ENCODE measurements around the gene LCE3D.
"Not testable (repeated sequence)": the region's sequence is repeated elsewhere in the genome, so short reads cannot be mapped to it uniquely, and the experiment has no call there.

The LCE3D gene

DNA sequence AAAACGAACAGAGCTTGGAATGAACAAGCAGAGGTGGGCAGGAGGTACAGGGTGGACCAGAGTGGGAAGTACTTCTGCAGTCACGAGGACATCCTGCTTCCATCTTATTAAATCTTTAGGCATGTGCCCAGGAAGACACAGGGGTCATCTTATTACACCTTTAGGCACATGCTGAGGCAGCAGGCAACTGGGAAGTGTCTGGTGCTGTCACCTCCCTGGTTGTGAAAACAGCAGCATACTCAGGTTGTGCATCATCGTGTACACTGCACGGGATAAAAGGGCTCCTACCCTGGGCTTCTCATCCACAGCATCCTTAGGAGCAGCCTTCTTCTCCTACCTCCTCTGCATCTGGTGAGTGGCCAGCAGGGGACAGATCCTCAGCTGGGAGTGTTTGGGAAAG is 19.6 kb upstream of the LCE3D start, which contains the start of gene LCE3C:
Gene LCE3C, plus strand, starts transcription at position 301 of the 400 bp plus-strand sequence. CDS start 498 bp downstream, outside the sequence.
- no peak for DNase-seq
- no peaks in the 10 kb centered on the region for H3K9me3 ChIP-seq (ENCODE audit: severe bottlenecking)

DNA sequence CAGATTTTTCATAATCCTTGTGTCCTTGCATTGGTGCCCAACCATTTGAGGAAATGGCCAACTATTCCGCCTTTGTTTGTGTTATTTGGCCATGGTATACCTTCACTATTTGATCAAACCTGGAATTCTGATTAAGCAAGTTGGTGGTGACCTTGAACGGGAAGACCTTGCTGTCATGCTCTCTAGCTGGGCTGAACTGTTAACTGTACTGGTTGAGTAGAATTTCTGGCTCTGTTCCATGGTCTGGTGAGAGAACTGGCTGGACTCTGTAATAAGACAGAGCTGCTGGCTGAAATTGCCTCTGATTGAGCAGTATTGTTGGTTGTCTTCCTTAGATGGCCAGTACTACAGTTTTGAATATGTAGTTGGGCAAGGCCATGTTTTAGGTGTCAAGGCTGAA is 16.7 kb upstream of the LCE3D start:
- Histone ChIP-seq H3K9me3 (ENCODE audit: severe bottlenecking) (no peaks in the 10 kb centered on the region), H3K27ac (no peak overlapping the region), H3K4me3 (ENCODE audit: low read depth, low read length) (no peak overlapping the region), H3K27me3 (ENCODE audit: insufficient read depth, low read depth, severe bottlenecking) (no peaks in the 10 kb centered on the region), H3K36me3 (no peaks in the 10 kb centered on the region)
- TF ChIP-seq, protein P1, sequence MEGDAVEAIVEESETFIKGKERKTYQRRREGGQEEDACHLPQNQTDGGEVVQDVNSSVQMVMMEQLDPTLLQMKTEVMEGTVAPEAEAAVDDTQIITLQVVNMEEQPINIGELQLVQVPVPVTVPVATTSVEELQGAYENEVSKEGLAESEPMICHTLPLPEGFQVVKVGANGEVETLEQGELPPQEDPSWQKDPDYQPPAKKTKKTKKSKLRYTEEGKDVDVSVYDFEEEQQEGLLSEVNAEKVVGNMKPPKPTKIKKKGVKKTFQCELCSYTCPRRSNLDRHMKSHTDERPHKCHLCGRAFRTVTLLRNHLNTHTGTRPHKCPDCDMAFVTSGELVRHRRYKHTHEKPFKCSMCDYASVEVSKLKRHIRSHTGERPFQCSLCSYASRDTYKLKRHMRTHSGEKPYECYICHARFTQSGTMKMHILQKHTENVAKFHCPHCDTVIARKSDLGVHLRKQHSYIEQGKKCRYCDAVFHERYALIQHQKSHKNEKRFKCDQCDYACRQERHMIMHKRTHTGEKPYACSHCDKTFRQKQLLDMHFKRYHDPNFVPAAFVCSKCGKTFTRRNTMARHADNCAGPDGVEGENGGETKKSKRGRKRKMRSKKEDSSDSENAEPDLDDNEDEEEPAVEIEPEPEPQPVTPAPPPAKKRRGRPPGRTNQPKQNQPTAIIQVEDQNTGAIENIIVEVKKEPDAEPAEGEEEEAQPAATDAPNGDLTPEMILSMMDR (IDR thresholded peaks at IDR 0.05; ENCODE audit: low read depth, low read length), result no peak
- no peak for DNase-seq

More for the DNA sequence above, 19.6 kb upstream of the LCE3D start, which contains the start of gene LCE3C:
- no peaks in the 10 kb centered on the region for H3K27me3 ChIP-seq (ENCODE audit: insufficient read depth, low read depth, severe bottlenecking)
- no peak within 1 kb of the TSS for H3K27ac ChIP-seq
- no peaks in the 10 kb centered on the region for H3K36me3 ChIP-seq
- no peak within 1 kb of the TSS for H3K4me3 ChIP-seq (ENCODE audit: low read depth, low read length)
- TF ChIP-seq, protein P1 (IDR thresholded peaks at IDR 0.05; ENCODE audit: low read depth, low read length), result no peak

DNA sequence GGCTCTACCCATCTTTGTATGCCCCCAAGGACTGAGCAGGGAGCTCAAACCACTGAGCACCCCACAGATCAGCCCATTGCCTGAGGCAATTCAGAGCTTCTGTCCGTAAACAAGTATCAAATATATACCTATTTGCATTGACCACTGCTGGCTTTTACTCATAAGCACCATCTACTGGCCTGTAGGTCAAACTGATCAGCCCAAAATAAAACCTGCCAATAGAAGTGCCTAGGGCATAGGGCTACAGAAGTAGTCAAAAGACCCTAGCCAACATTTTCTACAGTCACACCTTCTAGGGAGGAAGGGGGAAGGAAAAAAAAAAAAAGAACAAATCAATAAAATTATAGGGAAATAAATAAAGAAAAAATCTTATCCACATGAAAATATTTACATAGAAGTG is 5.3 kb upstream of the LCE3D start:
- H3K27ac ChIP-seq, result no peak overlapping the region
- H3K9me3 ChIP-seq (ENCODE audit: severe bottlenecking), result no peaks in the 10 kb centered on the region
- TF ChIP-seq, protein P1 (IDR thresholded peaks at IDR 0.05; ENCODE audit: low read depth, low read length), result no peak
- H3K4me3 ChIP-seq (ENCODE audit: low read depth, low read length), result no peak overlapping the region
- H3K36me3 ChIP-seq, result no peaks in the 10 kb centered on the region
- no peak for DNase-seq
- peaks cover 22% of the 10 kb centered on the region for H3K27me3 ChIP-seq (ENCODE audit: insufficient read depth, low read depth, severe bottlenecking)

DNA sequence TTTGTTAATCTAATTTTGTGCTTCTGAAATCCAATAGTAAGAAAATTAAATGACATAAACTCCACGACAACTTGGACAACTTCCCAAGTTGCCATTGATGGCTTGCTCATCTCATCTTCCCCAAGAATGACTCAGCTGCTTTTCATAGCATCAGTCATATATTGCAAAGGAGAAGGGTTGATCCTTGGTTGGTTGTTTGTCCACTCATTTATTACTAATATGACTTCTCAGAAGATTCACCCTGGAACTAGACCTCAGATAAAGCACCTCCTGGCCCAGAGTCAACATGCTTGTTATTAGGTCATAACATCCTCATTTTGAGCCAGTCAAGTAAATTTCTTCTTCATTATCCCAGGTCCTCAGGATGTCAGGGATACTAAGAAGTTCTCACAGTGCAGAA is 2.3 kb upstream of the LCE3D start:
- H3K9me3 ChIP-seq (ENCODE audit: severe bottlenecking), result no peaks in the 10 kb centered on the region
- TF ChIP-seq, protein P1 (IDR thresholded peaks at IDR 0.05; ENCODE audit: low read depth, low read length), result no peak
- H3K36me3 ChIP-seq, result no peaks in the 10 kb centered on the region
- no peak overlapping the region for H3K27ac ChIP-seq
- H3K4me3 ChIP-seq (ENCODE audit: low read depth, low read length), result no peak overlapping the region
- DNase-seq, result no peak
- peaks cover 50% of the 10 kb centered on the region for H3K27me3 ChIP-seq (ENCODE audit: insufficient read depth, low read depth, severe bottlenecking)

DNA sequence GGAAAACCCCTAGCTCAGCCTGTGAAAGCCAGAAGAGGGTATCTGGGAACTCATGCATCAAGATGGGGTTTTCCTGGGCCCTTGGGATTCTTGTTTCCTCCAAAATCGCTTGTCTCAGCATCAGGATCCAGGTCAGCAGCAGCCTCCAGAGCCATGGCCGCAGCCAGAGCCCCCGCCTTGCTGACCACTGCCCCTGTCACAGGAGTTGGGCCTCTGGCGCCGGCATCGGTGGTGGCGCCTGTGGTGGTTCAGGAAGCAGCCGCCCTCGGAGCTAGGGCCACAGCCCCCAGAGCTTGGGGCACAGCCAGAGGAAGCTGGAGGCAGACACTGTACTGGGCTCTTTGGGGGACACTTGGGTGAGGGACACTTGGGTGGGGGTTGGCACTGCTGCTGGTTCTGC is 790 bp downstream of the LCE3D start:
- H3K4me3 ChIP-seq (ENCODE audit: low read depth, low read length); H3K36me3 ChIP-seq; H3K27ac ChIP-seq; H3K9me3 ChIP-seq (ENCODE audit: severe bottlenecking); DNase-seq: not testable (repeated sequence)
- H3K27me3 ChIP-seq (ENCODE audit: insufficient read depth, low read depth, severe bottlenecking), result peaks cover 81% of the 10 kb centered on the region

DNA sequence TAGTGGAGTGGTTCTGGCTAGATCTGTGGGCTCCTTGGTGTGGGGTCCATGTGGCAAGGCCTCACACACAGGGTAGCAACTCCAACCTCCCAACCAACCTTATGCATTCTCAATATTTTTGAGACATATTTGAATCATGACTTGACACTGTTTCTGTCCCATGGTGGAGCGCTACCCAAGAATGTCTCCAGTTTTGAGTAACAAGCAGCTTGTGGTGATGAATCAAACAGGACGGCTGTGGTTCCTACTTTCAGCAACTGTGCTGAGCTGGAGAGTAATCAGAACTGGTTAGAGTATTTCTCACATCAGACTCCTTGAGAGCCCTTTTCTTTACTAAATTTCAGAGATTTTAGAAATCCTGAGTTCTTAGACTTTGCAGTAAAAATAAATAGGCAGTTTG is 3.1 kb downstream of the LCE3D start:
- Histone ChIP-seq H3K27me3 (ENCODE audit: insufficient read depth, low read depth, severe bottlenecking) (peaks cover 96% of the 10 kb centered on the region), H3K4me3 (ENCODE audit: low read depth, low read length) (no peak overlapping the region), H3K36me3 (no peaks in the 10 kb centered on the region), H3K27ac (no peak overlapping the region), H3K9me3 (ENCODE audit: severe bottlenecking) (no peaks in the 10 kb centered on the region)
- no peak for DNase-seq
- TF ChIP-seq, protein P1 (IDR thresholded peaks at IDR 0.05; ENCODE audit: low read depth, low read length), result no peak
